ENCODE data around the gene ASB5. TPM values are rescaled to one million over a fixed set of nuclear protein-coding genes. Genes with fewer than 3 reads are reported as not detected.

ASB5 gene
- total RNA-seq, 3 donors from 2014 or later, result 0.75 to 13.2 (median 0.96) TPM

GRCh38 chr4:176271749-176272148 is 2.7 kb upstream of the ASB5 start:
- intact Hi-C loops (cut with DNase I, micrococcal nuclease), result loop anchor here in 1 of 2 donors (10.0 kb wide), 1 partner anchor 73 kb away; no protein-coding TSS in a partner anchor
- no peak for TF ChIP-seq CTCF (IDR thresholded peaks at IDR 0.05)
- H3K36me3 ChIP-seq (ENCODE audit: low read depth), result no peaks in the 10 kb centered on the region
- no peaks in the 10 kb centered on the region for H3K4me1 ChIP-seq (ENCODE audit: low read depth)
- no peak for DNase-seq
- H3K9me3 ChIP-seq, result no peaks in the 10 kb centered on the region
- ATAC-seq, result no peak
- no peak overlapping the region for H3K4me3 ChIP-seq

- no peaks in the 10 kb centered on the region for H3K36me3 ChIP-seq (ENCODE audit: low read depth)
- ATAC-seq (peak; percentile 26), DNase-seq (no peak)
- intact Hi-C loops (cut with DNase I, micrococcal nuclease), result loop anchor here in 1 of 2 donors (10.0 kb wide), 1 partner anchor 74 kb away; no protein-coding TSS in a partner anchor
- H3K9me3 ChIP-seq, result no peaks in the 10 kb centered on the region
- no peak overlapping the region for H3K4me3 ChIP-seq
- TF ChIP-seq CTCF (IDR thresholded peaks at IDR 0.05), result no peak
- no peaks in the 10 kb centered on the region for H3K4me1 ChIP-seq (ENCODE audit: low read depth)
These were observed 1.6 kb upstream of the ASB5 start for GRCh38 chr4:176270669-176271068.

- no peak for TF ChIP-seq CTCF (IDR thresholded peaks at IDR 0.05)
- intact Hi-C loops (cut with DNase I, micrococcal nuclease), result no loop called here
- Histone ChIP-seq H3K4me1 (ENCODE audit: low read depth) (no peaks in the 10 kb centered on the region), H3K4me3 (no peak overlapping the region), H3K36me3 (ENCODE audit: low read depth) (no peaks in the 10 kb centered on the region), H3K9me3 (no peaks in the 10 kb centered on the region)
- ATAC-seq, result no peak
- DNase-seq, result no peak
These were observed 3.0 kb downstream of the ASB5 start for GRCh38 chr4:176266026-176266425.

- Histone ChIP-seq H3K36me3 (ENCODE audit: low read depth) (no peaks in the 10 kb centered on the region), H3K9me3 (no peaks in the 10 kb centered on the region), H3K4me1 (ENCODE audit: low read depth) (no peaks in the 10 kb centered on the region), H3K4me3 (no peak overlapping the region)
- ATAC-seq (no peak), DNase-seq (no peak)
- intact Hi-C loops (cut with DNase I, micrococcal nuclease), result no loop called here
- no peak for TF ChIP-seq CTCF (IDR thresholded peaks at IDR 0.05)
These were observed 6.8 kb downstream of the ASB5 start for GRCh38 chr4:176262243-176262642.

- intact Hi-C loops (cut with DNase I, micrococcal nuclease), result no loop called here
- no peak for TF ChIP-seq CTCF (IDR thresholded peaks at IDR 0.05)
- no peak overlapping the region for H3K4me3 ChIP-seq
These were observed 7.5 kb downstream of the ASB5 start for GRCh38 chr4:176261481-176261880.

GRCh38 chr4:176261018-176261417 is 8.0 kb downstream of the ASB5 start:
- no peak for DNase-seq
- no peaks in the 10 kb centered on the region for H3K9me3 ChIP-seq
- no peak for ATAC-seq
- no peaks in the 10 kb centered on the region for H3K36me3 ChIP-seq (ENCODE audit: low read depth)
- intact Hi-C loops (cut with DNase I, micrococcal nuclease), result no loop called here
- no peaks in the 10 kb centered on the region for H3K4me1 ChIP-seq (ENCODE audit: low read depth)
- no peak for TF ChIP-seq CTCF (IDR thresholded peaks at IDR 0.05)
- H3K4me3 ChIP-seq, result no peak overlapping the region

More at GRCh38 chr4:176261481-176261880, 7.5 kb downstream of the ASB5 start:
- DNase-seq (no peak), ATAC-seq (no peak)
- Histone ChIP-seq H3K4me1 (ENCODE audit: low read depth) (no peaks in the 10 kb centered on the region), H3K9me3 (no peaks in the 10 kb centered on the region), H3K36me3 (ENCODE audit: low read depth) (no peaks in the 10 kb centered on the region)
